Stimulated activated CD8-positive, alpha-beta memory T cell treated with anti-CD3 and anti-CD28 coated beads, Interleukin-4, amount 100 ng/mL, for 24 hours (primary cell): ENCODE data around the gene SLC16A4.
"Not testable (repeated sequence)": the region's sequence is repeated elsewhere in the genome, so short reads cannot be mapped to it uniquely, and the experiment has no call there.

Experiments used
- DNase-seq: peaks from one replicate; pipeline ENCODE4 v3.0.0-alpha.2; 2020; ENCODE audit warnings: low read depth

SLC16A4 gene

DNA sequence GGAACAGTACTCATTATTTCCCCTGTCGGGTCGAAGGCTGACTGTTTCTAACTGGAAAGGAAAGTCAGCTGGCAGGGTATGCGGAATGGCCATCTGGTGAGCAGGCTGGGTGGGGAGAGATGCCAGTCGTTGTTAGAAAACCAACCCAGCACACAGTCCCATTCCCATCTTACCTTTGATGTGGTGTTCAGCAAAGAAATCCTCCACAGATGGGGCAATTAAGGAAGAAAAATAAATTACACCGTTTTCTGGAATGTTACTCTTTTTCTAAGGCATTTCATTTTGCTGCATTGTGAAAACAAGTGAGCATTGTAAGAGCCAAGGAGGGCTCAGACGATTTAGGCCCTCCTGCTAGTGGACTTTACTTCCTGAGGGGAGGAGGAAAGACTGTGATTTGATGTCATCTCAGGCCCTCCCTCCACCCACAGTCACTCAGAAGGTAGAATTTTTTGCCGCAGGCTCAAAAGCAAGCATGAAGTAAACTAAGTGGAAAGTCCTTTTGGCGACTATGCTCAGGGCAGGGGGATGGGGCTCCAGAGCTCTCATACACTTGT lies at the start of gene SLC16A4:
TSS of gene SLC16A4 (minus strand) at position 335 of the 554 bp plus-strand sequence. CDS start 1,703 bp downstream, outside the sequence.
- no peak for DNase-seq

DNA sequence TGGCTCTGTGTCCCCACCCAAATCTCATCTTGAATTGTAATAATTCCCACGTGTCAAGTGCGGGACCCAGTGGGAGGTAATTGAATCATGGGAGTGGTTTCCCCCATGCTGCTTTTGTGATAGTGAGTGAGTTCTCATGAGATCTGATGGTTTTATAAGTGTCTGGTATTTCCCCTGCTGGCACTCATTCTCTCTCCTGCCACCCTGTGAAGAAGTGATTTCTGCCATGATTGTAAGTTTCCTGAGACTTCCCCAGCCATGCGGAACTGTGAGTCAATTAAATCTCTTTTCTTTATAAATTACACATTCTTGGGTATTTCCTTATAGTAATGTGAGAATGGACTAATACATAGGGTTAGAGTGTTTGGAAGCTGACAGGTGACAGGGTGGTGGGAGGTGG lies 49.0 kb upstream of the SLC16A4 start:
- DNase-seq, result not testable (repeated sequence)

DNA sequence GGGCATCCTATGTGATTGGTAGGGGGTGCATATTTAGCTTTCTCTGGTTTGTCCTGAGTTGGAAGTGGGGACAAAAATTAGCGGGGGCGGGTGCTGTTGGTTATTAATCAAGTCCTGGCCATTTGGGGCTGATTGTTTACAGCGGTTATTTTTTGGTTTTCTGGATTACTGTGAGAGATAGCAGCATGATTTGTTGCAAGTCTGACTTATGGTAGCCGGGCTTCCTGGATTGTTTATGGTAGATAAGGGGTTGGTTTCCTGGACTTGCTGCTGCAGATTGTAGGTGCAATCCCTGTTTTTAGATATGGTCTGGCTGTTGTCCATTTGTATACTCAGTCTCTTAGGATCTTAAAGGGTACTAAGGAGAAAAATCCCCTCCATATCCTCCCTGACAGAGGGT lies 48.1 kb upstream of the SLC16A4 start:
- no peak for DNase-seq

DNA sequence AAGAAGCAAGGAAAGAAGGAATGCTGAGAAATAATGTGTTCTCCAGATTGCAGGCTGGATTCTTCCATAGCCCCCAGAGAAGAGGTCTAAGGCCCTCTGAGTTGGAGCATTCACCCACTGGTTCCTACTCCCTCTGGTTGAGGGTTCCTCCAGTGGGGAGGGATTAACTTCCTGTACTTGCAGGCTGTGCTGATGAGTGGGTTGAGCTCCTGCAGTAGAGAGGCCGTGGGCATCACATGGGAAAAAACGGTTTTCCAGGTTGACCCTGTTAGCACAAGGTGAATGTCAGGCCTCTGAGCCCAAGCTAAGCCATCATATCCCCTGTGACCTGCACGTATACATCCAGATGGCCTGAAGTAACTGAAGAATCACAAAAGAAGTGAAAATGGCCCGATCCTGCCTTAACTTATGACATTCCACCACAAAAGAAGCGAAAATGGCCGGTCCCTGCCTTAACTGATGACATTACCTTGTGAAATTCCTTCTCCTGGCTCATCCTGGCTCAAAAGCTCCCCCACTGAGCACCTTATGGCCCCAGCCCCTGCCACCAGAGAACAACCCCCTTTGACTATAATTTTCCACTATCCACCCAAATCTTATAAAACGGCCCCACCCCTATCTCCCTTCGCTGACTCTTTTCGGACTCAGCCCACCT lies 46.9 kb upstream of the SLC16A4 start:
- DNase-seq, result not testable (repeated sequence)

DNA sequence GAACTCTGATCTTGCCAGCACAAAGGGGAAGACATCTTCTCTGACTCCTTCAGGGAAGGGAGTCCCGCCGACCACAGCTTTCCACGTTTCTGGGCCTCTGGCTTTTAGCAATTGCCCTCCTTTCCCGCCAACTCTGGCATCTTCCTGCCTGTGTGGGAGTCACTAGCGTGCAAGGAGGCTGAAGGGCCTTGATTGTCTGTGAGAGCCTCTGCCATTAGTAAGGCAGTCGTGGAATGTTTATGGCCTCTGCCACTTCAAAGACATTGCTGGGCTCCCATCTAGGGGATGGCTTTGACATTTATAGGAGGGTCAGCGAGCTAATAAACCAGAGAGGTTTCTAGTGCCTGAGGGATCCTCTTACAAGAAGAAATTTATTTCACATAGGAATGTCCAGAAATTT lies 45.8 kb upstream of the SLC16A4 start:
- DNase-seq, result no peak

DNA sequence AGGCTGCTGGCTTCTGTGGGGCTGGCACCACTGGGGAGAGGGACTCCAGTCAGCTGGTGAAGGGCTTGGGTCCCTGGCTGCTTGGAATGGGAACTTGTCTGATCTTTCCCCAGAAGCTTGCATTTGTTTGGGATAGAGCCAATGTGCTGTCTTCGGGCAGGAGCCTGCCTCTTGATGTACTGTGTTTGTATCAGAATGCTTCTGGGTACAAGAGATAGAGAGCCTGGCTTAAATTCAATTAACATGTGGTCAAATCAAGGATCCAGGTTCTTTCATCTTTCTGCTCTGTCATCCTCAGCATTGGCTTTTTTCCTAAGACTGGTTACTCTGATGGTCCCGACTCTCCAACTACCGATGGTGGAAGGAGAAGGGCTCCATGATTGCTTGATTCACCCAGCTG lies 44.1 kb upstream of the SLC16A4 start:
- DNase-seq, result no peak

DNA sequence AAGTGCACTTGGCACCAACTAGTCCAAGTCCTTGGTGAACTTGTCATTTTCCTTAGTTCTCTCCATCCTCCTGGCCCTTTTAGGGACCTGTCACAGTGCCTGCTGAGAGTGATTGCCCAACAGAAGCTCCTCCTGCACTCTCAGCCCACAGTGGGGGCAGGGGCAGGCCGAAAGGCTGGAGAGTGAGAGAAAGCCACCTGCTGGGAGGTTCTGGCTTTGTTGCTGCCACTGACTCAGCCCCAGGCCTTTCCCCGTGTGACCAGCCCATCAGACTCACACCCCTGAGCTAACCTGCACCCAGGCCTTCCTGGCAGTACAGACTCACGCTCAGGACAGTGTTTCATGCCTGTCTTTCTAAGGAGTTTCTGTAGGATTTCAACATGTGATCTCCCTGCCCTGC lies 43.0 kb upstream of the SLC16A4 start:
- no peak for DNase-seq

DNA sequence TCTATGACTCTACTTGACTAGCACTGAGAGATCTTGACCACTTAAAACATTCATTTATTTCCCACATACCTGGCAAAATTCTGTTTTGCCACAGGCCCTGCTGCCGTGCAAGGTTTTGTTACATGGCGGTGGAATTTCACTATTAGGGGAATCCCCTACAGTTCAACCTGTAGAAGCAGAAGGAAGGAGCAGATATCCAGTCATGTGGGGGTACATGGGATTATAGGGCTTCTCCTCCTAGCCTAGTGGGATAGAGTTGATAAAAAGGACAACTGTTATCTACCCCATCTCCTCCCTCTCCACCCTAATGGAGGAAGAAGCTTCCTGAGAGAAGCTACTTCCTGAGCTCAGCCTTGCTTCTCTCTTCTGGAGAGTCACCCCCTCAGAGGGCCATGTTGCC lies 42.4 kb upstream of the SLC16A4 start:
- no peak for DNase-seq

DNA sequence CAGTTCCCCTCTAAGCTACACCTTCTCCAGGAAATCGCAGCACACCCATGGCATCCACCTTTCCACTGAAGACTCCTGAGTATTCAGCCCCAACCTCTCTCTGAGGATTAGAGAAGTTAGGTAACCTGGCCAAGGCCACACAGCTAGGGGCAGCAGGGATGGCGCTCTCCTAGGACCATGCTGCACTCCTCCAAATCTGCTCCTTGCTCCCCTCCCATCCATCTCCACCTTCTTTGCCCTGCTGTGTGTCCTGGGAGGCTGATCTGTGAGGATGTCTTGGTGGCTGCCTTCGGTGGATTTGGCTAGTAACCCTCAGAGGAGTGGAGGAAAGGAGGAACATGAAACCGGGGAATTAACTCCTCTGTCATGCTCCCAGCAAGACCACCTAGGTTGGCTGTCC lies 40.1 kb upstream of the SLC16A4 start:
- no peak for DNase-seq

DNA sequence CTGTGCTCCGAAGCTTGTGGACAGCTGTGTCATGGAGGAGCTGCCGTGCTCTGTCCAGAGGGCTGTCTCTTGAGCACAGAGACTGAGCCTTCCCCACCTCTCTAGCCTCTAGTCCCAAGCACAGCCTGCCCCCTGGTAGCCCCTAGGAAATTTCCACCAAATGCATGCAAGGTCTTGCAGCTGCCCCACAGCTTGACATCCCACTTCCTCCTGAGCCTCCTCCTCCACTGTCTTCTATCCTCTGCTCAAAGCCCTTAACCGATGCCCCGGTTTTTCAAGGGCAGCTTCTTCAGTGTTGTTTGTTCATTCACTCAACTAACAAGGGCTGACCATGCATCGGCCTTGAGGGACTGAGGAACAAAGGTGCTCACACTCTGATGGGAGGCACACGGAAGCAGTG lies 39.5 kb upstream of the SLC16A4 start:
- no peak for DNase-seq

DNA sequence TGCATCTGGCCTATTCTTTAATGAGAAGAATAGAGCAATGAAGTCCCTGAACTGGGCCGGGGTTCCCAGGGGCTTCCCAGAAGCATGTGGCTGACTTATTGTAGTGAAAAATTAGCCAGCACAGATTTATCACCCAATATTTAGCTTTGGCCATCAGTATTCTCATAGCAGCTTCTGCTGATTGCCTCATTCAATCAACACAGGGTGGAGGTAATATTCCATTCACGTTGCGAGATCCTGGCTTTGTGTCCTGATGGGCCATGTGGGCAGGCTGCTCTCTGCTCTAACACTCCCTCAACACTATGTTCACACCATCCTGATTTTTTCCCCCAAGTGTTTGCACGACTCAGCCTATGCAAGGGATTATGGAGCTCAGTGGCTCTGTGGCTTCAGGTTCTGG lies 38.1 kb upstream of the SLC16A4 start:
- DNase-seq, result no peak

DNA sequence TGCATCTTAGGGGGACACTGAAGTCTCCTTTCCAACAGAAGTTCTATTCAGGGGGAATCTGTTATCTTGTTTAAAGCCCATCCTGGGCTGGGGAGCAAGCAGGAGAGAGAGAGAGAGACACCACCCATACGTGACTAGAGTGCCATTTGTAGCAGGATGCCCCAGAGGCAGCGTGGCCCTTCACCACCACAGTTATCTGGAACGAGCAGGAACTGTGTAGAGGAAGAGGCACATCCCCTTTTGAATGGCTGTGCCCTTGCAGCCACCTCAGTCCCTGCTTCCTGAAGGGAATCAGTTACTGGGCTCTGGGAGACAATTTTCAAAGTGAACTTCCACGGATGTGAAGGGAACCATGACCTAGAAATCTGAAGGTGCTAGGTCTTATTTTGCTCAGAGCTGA lies 36.0 kb upstream of the SLC16A4 start:
- no peak for DNase-seq

DNA sequence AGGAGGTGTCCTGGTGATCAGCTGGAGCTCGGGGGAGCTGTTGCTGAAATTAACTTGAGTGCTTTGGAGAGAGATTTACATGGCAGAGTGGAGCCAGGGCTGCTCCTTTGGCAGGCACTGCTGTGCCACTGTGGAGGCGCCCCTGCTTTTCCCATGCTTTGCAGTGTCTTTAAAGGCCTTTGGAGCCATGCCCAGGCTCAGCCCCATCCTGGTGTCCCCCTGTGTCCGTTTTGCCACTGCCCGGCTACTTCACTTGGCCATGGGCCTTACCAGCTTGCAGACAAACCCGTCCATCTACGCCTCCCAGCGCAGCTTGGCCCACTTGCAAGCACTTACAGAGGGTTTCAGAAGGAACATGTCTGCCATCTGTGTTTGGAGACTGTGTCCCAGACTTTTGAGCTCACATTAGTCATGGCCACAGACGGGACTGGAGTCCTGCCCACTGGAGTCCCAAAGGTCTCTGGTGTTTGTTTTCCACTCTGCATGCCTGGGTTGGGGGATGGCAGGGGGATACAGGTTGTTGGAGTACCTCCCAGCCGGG lies 34.9 kb upstream of the SLC16A4 start:
- DNase-seq, result no peak

DNA sequence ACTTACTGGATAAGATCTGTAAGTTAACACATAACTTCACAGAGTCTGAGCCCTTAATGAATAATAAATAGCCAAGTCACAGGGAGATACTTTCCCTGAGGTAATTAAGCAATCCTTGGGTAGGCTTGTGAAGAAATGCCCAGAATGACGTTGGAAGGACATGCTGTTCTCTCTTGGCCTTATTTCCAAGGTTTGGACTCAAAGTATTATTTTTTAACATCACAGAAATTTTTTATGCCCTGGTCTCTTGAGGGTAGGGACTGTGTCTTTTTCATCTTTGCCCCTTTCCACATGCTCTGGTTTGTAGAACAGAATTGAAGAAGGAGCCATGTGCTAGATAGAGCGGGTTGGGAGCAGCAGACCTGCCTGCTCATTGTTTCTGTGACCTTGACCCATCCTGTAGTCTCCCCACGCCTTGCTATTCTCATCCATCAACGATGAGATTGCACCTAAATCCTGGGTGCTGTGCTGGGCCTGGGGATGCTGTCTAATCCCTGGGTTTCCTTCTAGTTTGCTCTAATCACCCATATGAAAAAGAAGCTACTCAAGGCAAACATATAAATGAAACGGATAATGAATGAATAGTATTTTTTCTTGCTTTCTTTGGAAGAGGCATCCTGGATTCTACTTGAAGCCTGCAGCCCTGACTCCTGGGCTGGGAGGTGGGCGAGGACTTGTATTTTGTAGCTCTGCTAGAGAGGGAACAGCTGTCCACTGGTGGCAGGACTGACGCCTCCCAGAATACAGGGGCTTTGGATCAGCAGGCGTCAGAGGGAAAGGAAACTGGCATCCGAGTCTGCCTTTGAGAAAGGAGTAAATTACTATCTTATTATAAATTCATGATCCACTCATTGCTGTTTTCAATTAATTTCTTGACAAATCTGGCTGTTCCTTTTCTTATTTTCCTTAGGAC lies 34.1 kb upstream of the SLC16A4 start:
- no peak for DNase-seq

DNA sequence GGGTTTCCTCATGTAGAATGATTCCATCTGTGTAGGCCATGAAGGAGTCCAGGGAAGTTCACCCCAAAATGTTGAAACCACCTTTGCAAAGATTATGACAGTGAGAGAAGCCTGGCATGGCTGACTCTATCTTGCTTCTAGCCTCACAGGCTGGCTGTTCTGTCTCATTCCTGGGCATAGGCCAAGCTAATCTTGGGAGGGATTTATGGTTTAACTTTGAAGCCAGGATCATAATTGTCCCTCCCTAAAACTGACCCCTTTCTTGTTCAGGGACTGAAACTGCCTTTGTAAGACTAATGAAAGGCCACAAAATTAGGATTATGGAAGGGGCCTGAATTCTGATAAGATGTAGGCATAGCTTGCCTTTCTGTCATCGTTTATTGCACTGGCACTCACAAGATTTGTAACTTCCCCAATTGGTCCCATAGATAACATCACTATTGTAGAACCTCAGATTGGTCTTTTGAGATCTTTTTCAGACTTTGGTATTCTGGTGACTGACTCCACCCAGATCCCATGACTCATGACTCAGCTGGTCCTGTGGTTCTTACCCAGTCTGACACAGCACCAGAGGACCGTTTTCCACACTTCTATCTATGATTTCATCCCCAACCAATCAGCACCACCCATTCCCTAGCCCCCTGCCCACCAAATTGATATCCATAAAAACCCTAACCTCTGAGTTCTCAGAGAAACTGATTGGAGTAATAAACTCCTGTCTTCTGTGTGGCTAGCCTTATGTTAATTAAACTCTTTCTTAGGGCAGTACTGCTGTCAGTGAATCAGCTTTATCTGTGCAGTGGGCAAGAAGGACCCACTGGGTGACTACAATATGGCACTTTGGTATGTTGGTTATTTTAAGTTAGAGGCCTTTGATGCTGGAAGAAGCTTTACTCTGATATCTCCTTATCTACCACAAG lies 30.3 kb upstream of the SLC16A4 start:
- DNase-seq, result no peak

DNA sequence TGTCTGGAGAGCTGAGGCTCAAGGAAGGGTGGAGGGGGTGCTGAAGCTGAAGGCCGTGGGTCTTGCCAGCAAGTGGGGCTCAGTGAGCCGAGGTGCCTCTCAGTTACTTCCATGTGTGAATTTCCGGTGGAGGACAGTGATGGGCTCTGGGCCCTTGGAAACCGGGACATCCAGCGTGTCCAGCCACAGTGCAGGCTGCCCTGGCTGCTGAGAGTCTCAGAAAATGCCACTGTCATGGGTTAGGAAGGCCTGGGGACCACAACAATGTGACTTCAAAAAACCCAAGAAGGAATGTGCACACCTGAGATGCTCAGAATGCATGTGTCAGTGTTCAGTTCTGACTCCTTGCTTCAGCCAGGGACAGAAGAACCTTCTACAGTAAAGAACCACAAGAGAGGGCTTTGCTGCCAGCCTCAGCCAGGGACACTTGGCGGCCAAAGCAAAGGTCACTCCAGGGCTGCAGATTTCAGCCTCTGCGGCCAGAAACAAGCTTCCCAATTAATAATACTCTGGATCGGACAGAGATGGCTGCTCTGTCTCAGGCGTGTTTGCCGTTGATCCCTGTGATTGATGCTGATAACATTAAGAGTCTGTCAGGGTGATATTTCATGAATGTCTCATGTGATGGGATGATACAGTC lies 29.3 kb upstream of the SLC16A4 start:
- DNase-seq, result no peak

DNA sequence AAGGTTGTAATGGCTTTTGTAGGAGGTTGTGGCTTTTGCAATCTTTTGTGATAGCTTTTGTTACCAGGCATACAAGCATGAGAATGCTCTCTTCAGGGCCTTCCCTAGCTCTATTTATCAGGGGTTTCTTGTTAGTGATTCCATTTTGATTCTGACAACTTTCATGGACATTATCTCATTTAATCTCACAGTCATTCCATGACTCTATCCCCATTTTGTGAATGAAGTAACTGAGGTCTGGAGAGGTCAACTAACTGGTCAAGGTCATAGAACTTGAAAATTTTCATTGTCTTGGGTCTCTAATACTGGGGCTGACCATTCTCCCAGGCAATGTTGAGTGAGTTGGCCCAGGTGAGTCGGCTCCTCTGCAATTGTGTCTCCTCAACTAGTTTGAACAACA lies 27.9 kb upstream of the SLC16A4 start:
- no peak for DNase-seq

DNA sequence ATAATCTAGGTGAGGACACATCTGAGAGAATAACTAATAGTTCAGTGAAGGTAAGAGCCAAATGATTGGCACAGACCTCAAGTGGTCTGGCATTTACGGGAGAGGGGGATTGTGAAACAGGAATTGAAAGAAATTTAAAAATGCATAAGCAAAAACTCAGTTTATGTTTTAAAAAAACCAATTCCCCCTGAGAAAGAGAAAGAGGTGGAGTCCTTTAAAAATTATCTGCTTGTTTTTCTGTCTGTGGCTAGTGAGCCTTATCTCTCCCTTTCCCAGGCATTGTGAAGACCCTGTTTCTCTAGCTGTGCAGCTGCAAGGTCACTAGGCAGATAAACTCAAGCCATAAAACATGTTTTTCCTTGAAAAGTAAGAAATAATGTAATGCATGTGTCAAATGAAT lies 22.2 kb upstream of the SLC16A4 start:
- not testable (repeated sequence) for DNase-seq

DNA sequence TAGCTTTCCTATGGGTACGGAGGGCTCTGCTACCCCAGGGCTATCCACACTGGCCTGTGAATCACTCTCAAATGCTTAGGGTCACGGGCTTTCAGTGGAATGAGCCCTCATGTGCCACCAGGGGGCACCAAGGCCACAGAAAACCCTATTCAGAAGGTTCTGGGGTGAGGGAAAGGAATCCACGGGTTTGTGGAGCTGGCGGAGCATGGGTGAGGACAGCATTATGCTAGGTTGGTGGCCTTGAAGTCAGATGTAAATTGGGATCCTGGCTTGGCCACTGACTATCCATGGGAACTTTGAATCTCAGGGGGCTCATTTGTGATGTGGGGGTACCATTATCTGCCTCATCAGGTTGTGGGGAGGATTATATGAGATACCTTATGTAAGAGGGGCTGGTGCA lies 21.8 kb upstream of the SLC16A4 start:
- DNase-seq, result peak; percentile 36

DNA sequence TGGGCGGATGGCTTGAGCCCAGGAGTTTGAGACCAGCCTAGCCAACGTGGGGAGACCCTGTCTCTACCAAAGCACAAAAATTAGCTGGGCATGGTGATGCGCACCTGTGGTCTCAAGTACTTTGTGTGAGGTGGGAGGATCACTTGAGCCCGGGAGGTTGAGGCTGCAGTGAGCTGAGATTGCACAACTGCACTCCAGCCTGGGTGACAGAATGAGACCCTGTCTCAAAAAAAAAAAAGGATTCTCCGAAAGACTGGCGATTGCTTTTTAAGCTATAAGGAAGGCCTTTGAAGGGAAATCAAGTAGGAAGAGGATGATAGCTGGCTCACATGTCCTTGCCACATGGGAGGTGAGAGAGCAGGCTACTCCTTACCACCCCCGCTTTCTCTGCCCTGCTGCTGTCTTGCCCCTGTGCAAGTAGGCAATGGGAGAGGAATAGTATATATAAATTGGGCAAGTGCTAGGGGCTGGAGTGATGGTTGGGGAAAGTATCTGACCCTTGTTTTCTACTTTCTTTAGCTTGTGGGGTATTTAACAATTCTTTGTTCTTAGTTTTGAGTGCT lies 20.4 kb upstream of the SLC16A4 start:
- no peak for DNase-seq

DNA sequence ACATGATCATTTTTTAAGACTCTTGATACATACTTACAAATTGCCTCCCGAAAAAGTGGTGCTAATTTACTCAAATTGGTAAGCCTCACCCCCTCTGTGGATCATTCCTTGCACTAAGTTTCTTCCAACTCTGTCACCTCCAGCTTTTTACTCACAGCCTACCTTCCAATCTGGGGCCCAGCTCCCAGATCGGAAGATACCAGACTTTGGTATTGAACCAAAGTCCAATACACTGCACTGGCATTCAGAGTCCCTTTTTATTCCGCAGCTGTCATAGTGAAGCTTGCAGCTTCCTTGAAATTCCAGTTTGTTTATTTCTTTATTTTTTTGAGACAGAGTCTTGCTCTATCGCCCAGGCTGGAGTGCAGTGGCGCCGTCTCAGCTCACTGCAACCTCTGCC lies 18.5 kb upstream of the SLC16A4 start:
- no peak for DNase-seq
